NB4 (cell line): ENCODE data around the gene MPHOSPH6.

Source experiments
- DNase-seq: peaks from one replicate; pipeline ENCODE4 v3.0.0; 2010; ENCODE audit warnings: low read depth
- H3K4me3 ChIP-seq: one replicate; pipeline ENCODE4 v1.5.1; 2011; ENCODE audit warnings: mild to moderate bottlenecking, low read depth, low read length, moderate library complexity
- CTCF ChIP-seq: IDR thresholded peaks from one replicate; pipeline ENCODE4 v1.5.1; 2012; ENCODE audit warnings: low read depth, low read length
- MAX ChIP-seq: IDR thresholded peaks from 2 replicates; pipeline ENCODE4 v1.6.1; 2011; ENCODE audit warnings: low read depth, low read length
- MYC ChIP-seq: IDR thresholded peaks from 2 replicates; pipeline ENCODE4 v1.6.1; 2011; ENCODE audit warnings: low read depth, low read length
- POLR2A ChIP-seq: IDR thresholded peaks from 2 replicates; pipeline ENCODE4 v1.6.1; 2011; ENCODE audit warnings: mild to moderate bottlenecking; ENCODE audit not compliant: insufficient read length; ENCODE audit errors: extremely low read depth

Gene MPHOSPH6

GRCh38 chr16:82138478-82139285, 31.3 kb downstream of the MPHOSPH6 start:
- DNase-seq = no peak
- no peak overlapping the region for H3K4me3 ChIP-seq

GRCh38 chr16:82137822-82138167, 32.2 kb downstream of the MPHOSPH6 start:
- no peak for DNase-seq
- no peak overlapping the region for H3K4me3 ChIP-seq
- TF ChIP-seq MYC (no peak), MAX (no peak), CTCF (no peak), POLR2A (no peak)

More at GRCh38 chr16:82138478-82139285, 31.3 kb downstream of the MPHOSPH6 start:
- TF ChIP-seq POLR2A = no peak
- TF ChIP-seq MAX = no peak
- no peak for TF ChIP-seq MYC
- TF ChIP-seq CTCF = no peak

GRCh38 chr16:82136956-82137821, 32.8 kb downstream of the MPHOSPH6 start:
- DNase-seq = no peak
- TF ChIP-seq MAX (no peak), CTCF (no peak), MYC (no peak), POLR2A (no peak)
- no peak overlapping the region for H3K4me3 ChIP-seq

GRCh38 chr16:82135844-82136243, 34.2 kb downstream of the MPHOSPH6 start:
- TF ChIP-seq POLR2A (no peak), MYC (no peak), MAX (no peak), CTCF (no peak)
- H3K4me3 ChIP-seq = no peak overlapping the region
- no peak for DNase-seq

GRCh38 chr16:82134846-82135245, 35.2 kb downstream of the MPHOSPH6 start:
- DNase-seq = no peak
- no peak overlapping the region for H3K4me3 ChIP-seq
- no peak for TF ChIP-seq MAX
- TF ChIP-seq POLR2A = no peak
- TF ChIP-seq CTCF = no peak
